ENCODE data around the gene MSH5. TPM values are rescaled to one million over a fixed set of nuclear protein-coding genes. Genes with fewer than 3 reads are reported as not detected.

The MSH5 gene
- total and polyA plus RNA-seq, 2 of the 13 experiments (the other 11 are each of a cell fraction or from before 2014, with no cell fraction given): 10.2 to 38.7 TPM

- 0 out of 2 replicates have a peak, but pooled peaks have one; percentile 41 for TF ChIP-seq HNRNPL (IDR thresholded peaks at IDR 0.05; ENCODE audit: low read depth, low read length)
- no peak for TF ChIP-seq NCOA2 (CRISPR knock-in tag; IDR thresholded peaks at IDR 0.05)
- TF ChIP-seq ARID2 (CRISPR knock-in tag; IDR thresholded peaks at IDR 0.05; ENCODE audit: borderline replicate concordance): no peak
- TF ChIP-seq JUND (CRISPR knock-in tag; IDR thresholded peaks at IDR 0.05): peak; percentile 85
- no peak for TF ChIP-seq U2AF1 (optimal IDR thresholded peaks at IDR 0.05; ENCODE audit: low read depth, low read length)
- TF ChIP-seq ZBTB25 (CRISPR knock-in tag; IDR thresholded peaks at IDR 0.05): no peak
- no peak for TF ChIP-seq CBX2 (IDR thresholded peaks at IDR 0.05; ENCODE audit: low read depth, low read length)
- no peak for TF ChIP-seq CBX2 (CRISPR knock-in tag; IDR thresholded peaks at IDR 0.05; ENCODE audit: low read depth)
- TF ChIP-seq GPBP1L1 (CRISPR knock-in tag; IDR thresholded peaks at IDR 0.05): no peak
- no peak for TF ChIP-seq NFE2L1 (CRISPR knock-in tag; IDR thresholded peaks at IDR 0.05; ENCODE audit: borderline replicate concordance)
- TF ChIP-seq PCBP1 (IDR thresholded peaks at IDR 0.05; ENCODE audit: borderline replicate concordance, low read depth, low read length): 0 out of 2 replicates have a peak, but pooled peaks have one; percentile 23
- no peak; the same call in 1 of the 2 replicates for TF ChIP-seq SRY (CRISPR knock-in tag; IDR thresholded peaks at IDR 0.05)
- no peak for TF ChIP-seq KDM5B (CRISPR knock-in tag; IDR thresholded peaks at IDR 0.05; ENCODE audit: borderline replicate concordance)
- no peak for TF ChIP-seq ZNF547 (CRISPR knock-in tag; IDR thresholded peaks at IDR 0.05)
- TF ChIP-seq SPEN (CRISPR knock-in tag; IDR thresholded peaks at IDR 0.05; ENCODE audit: low read depth): peak; percentile 72
- TF ChIP-seq HNF1B (CRISPR knock-in tag; IDR thresholded peaks at IDR 0.05): peak; percentile 54; the same call in 1 of the 2 replicates
- no peak for TF ChIP-seq FOXO4 (CRISPR knock-in tag; conservative IDR thresholded peaks at IDR 0.05)
- TF ChIP-seq ZNF782 (CRISPR knock-in tag; IDR thresholded peaks at IDR 0.05; ENCODE audit: borderline replicate concordance): no peak
- 0 out of 2 replicates have a peak, but pooled peaks have one; percentile 6 for TF ChIP-seq ZNF616 (CRISPR knock-in tag; IDR thresholded peaks at IDR 0.05; ENCODE audit: low read depth)
- TF ChIP-seq KLF15 (CRISPR knock-in tag; IDR thresholded peaks at IDR 0.05; ENCODE audit: borderline replicate concordance): no peak
- no peak for TF ChIP-seq ZNF3 (CRISPR knock-in tag; IDR thresholded peaks at IDR 0.05)
- TF ChIP-seq RXRB (CRISPR knock-in tag; IDR thresholded peaks at IDR 0.05; ENCODE audit: borderline replicate concordance): peak; percentile 23
- peak; percentile 51; the same call in 1 of the 2 replicates for TF ChIP-seq ZNF878 (CRISPR knock-in tag; IDR thresholded peaks at IDR 0.05)
- TF ChIP-seq ZBTB34 (CRISPR knock-in tag; IDR thresholded peaks at IDR 0.05): no peak
These were observed 4.9 kb upstream of the MSH5 start (continued) for GRCh38 chr6:31734821-31735406.

All from HepG2 (cell line).